Common myeloid progenitor, CD34-positive (primary cell): ENCODE measurements around the gene NEXMIF.

Experiments
- CTCF ChIA-PET: fragments of 350-600 bp; sonication (Branson Sonifier 250); formaldehyde crosslinking; loops from one replicate; lab custom pipeline; 2021; ENCODE audit warnings: antibody characterized with exemption; lab: Charles Lee
- POLR2A ChIA-PET: fragments of 350-600 bp; sonication (Branson Sonifier 250); formaldehyde crosslinking; loops from one replicate; lab custom pipeline; 2021; ENCODE audit warnings: antibody characterized with exemption; lab: Charles Lee
- DNase-seq, 3 donors: peaks; one replicate each; pipeline versions ENCODE4 v3.0.0 to v3.0.0-alpha.2; 2013
- H3K27ac ChIP-seq, 2 experiments: 1 replicate in 1 of 2; 2 replicates in 1 of 2; pipeline ENCODE4 v1.7.0; 2013; ENCODE audit warnings: inconsistent platforms in 2 of 2, low read length in 2 of 2, mild to moderate bottlenecking in 2 of 2, low read depth in 1 of 2, moderate library complexity in 1 of 2; ENCODE audit not compliant: severe bottlenecking in 2 of 2, insufficient read depth in 1 of 2, poor library complexity in 1 of 2
- H3K27me3 ChIP-seq, 5 experiments: replicated peaks in 2 of 5; 1 replicate in 3 of 5; 2 replicates in 2 of 5; pipeline versions ENCODE4 v1.6.1 to v1.7.0; 2013; ENCODE audit warnings: low read length in 4 of 5, mild to moderate bottlenecking in 2 of 5, moderate library complexity in 2 of 5, inconsistent platforms in 1 of 5; ENCODE audit not compliant: insufficient read depth in 5 of 5, control insufficient read depth in 4 of 5
- H3K36me3 ChIP-seq, 4 experiments: 1 replicate in 2 of 4; 2 replicates in 2 of 4; pipeline versions ENCODE4 v1.6.1 to v1.7.0; 2013; ENCODE audit warnings: low read length in 3 of 4, control low read depth in 1 of 4, mild to moderate bottlenecking in 1 of 4; ENCODE audit not compliant: control insufficient read depth in 4 of 4, insufficient read depth in 4 of 4
- H3K4me1 ChIP-seq, 4 experiments: 1 replicate in 3 of 4; 2 replicates in 1 of 4; pipeline versions ENCODE4 v1.6.1 to v1.7.1; 2013; ENCODE audit warnings: low read length in 3 of 4, mild to moderate bottlenecking in 3 of 4, control low read depth in 1 of 4, inconsistent platforms in 1 of 4, moderate library complexity in 1 of 4; ENCODE audit not compliant: control insufficient read depth in 4 of 4, insufficient read depth in 4 of 4; ENCODE audit errors: control extremely low read depth in 1 of 4
- H3K4me3 ChIP-seq, 7 experiments: 1 replicate in 4 of 7; 2 replicates in 3 of 7; pipeline versions ENCODE4 v1.5.1 to v1.7.0; 2013; ENCODE audit warnings: mild to moderate bottlenecking in 7 of 7, low read length in 6 of 7, moderate library complexity in 6 of 7, inconsistent platforms in 2 of 7, low read depth in 2 of 7, control low read depth in 1 of 7; ENCODE audit not compliant: insufficient read depth in 4 of 7, control insufficient read depth in 1 of 7; ENCODE audit errors: extremely low read depth in 1 of 7
- H3K9me3 ChIP-seq, 5 experiments: 1 replicate in 4 of 5; 2 replicates in 1 of 5; pipeline versions ENCODE4 v1.6.1 to v1.7.1; 2013; ENCODE audit warnings: low read length in 4 of 5, mild to moderate bottlenecking in 2 of 5, inconsistent platforms in 1 of 5, low read depth in 1 of 5, moderate library complexity in 1 of 5; ENCODE audit not compliant: control insufficient read depth in 4 of 5, insufficient read depth in 2 of 5; ENCODE audit errors: control extremely low read depth in 1 of 5
- WGBS: methylation state at CpG from one replicate; pipeline ENCODE4 v1.1.5; 2013; ENCODE audit not compliant: insufficient coverage; 5-methylcytosine and 5-hydroxymethylcytosine counted together

NEXMIF gene

GRCh38 chrX:74797338-74797887 is 127.8 kb downstream of the NEXMIF start:
- no peak for DNase-seq
- Histone ChIP-seq H3K9me3 (no peaks in the 10 kb centered on the region), H3K4me1 (no peaks in the 10 kb centered on the region), H3K27me3 (no peaks in the 10 kb centered on the region), H3K4me3 (no peak overlapping the region), H3K27ac (no peak overlapping the region), H3K36me3 (no peaks in the 10 kb centered on the region)
- ChIA-PET CTCF (no interaction called here), POLR2A (no interaction called here)
- 80% methylated on average over 1 of the region's 2 CpGs for WGBS

GRCh38 chrX:74788545-74789086 is 136.6 kb downstream of the NEXMIF start:
- no CpG with 5 or more reads among the region's 1 CpG for WGBS
- H3K4me3 ChIP-seq = no peak overlapping the region
- DNase-seq = peak in 1 of 3 donors; percentile 1
- no peaks in the 10 kb centered on the region for H3K27me3 ChIP-seq
- CTCF ChIA-PET = no interaction called here
- H3K4me1 ChIP-seq = no peaks in the 10 kb centered on the region
- H3K36me3 ChIP-seq = no peaks in the 10 kb centered on the region
- no peaks in the 10 kb centered on the region for H3K9me3 ChIP-seq
- POLR2A ChIA-PET = interaction anchor here (0.5 kb wide), 1 partner anchor 200 kb away, joined by 3 read pairs; no protein-coding TSS in a partner anchor
- H3K27ac ChIP-seq = no peak overlapping the region

- WGBS = 87% methylated on average over 3 of the region's 3 CpGs
- ChIA-PET POLR2A (no interaction called here), CTCF (no interaction called here)
- no peaks in the 10 kb centered on the region for H3K9me3 ChIP-seq
- no peaks in the 10 kb centered on the region for H3K4me1 ChIP-seq
- no peaks in the 10 kb centered on the region for H3K36me3 ChIP-seq
- H3K27ac ChIP-seq = no peak overlapping the region
- no peaks in the 10 kb centered on the region for H3K27me3 ChIP-seq
- no peak overlapping the region for H3K4me3 ChIP-seq
- DNase-seq = no peak
Measured at GRCh38 chrX:74784629-74785028, 140.6 kb downstream of the NEXMIF start.

- ChIA-PET CTCF (no interaction called here), POLR2A (no interaction called here)
- H3K36me3 ChIP-seq = no peaks in the 10 kb centered on the region
- no peak for DNase-seq
- H3K27ac ChIP-seq = no peak overlapping the region
- no peaks in the 10 kb centered on the region for H3K27me3 ChIP-seq
- 63% methylated on average over 1 of the region's 1 CpG for WGBS
- no peak overlapping the region for H3K4me3 ChIP-seq
- no peaks in the 10 kb centered on the region for H3K4me1 ChIP-seq
- no peaks in the 10 kb centered on the region for H3K9me3 ChIP-seq
Measured at GRCh38 chrX:74781507-74782034, 143.7 kb downstream of the NEXMIF start.

GRCh38 chrX:74779175-74779574 is 146.1 kb downstream of the NEXMIF start:
- Histone ChIP-seq H3K36me3 (no peaks in the 10 kb centered on the region), H3K9me3 (no peaks in the 10 kb centered on the region), H3K4me1 (no peaks in the 10 kb centered on the region), H3K27ac (no peak overlapping the region), H3K4me3 (no peak overlapping the region), H3K27me3 (no peaks in the 10 kb centered on the region)
- ChIA-PET CTCF (no interaction called here), POLR2A (no interaction called here)
- DNase-seq = no peak
- WGBS = 85% methylated on average over 2 of the region's 3 CpGs

- CTCF ChIA-PET = no interaction called here
- POLR2A ChIA-PET = no interaction called here
Measured at GRCh38 chrX:74774988-74775387, 150.3 kb downstream of the NEXMIF start.

GRCh38 chrX:74736450-74736849 is 188.8 kb downstream of the NEXMIF start:
- CTCF ChIA-PET = no interaction called here
- POLR2A ChIA-PET = interaction anchor here (0.6 kb wide), 1 partner anchor 36 kb away, joined by 4 read pairs; no protein-coding TSS in a partner anchor
- H3K4me3 ChIP-seq = no peak overlapping the region
- no peaks in the 10 kb centered on the region for H3K36me3 ChIP-seq
- no peak for DNase-seq
- H3K9me3 ChIP-seq = no peaks in the 10 kb centered on the region
- H3K4me1 ChIP-seq = no peaks in the 10 kb centered on the region
- H3K27me3 ChIP-seq = peaks cover 0 to 2% (median 0%) of the 10 kb centered on the region in 5 experiments
- H3K27ac ChIP-seq = no peak overlapping the region
- no CpG with 5 or more reads among the region's 3 CpGs for WGBS

More at GRCh38 chrX:74774988-74775387, 150.3 kb downstream of the NEXMIF start:
- Histone ChIP-seq H3K27me3 (no peaks in the 10 kb centered on the region), H3K4me3 (no peak overlapping the region), H3K36me3 (no peaks in the 10 kb centered on the region), H3K27ac (no peak overlapping the region), H3K9me3 (no peaks in the 10 kb centered on the region), H3K4me1 (no peaks in the 10 kb centered on the region)
- WGBS = 67% methylated on average over 1 of the region's 1 CpG
- no peak for DNase-seq
